Testis (tissue), 3 donors: Measurements from ENCODE around the gene PORCN. TPM values are rescaled to one million over a fixed set of nuclear protein-coding genes. Genes with fewer than 3 reads are reported as not detected.

Source experiments
- DNase-seq: peaks from one replicate; pipeline ENCODE4 v3.0.0-alpha.2; 2019
- H3K27ac ChIP-seq, 2 donors: fragments of 200-600 bp; sonication (generic); one replicate each; pipeline ENCODE4 v1.5.1; 2019
- H3K27me3 ChIP-seq: fragments of 200-600 bp; sonication (generic); one replicate; pipeline ENCODE4 v1.5.1; 2019
- H3K36me3 ChIP-seq: fragments of 200-600 bp; sonication (generic); one replicate; pipeline ENCODE4 v1.5.1; 2017; ENCODE audit warnings: low read depth; ENCODE audit errors: missing control alignments
- H3K4me1 ChIP-seq: fragments of 200-600 bp; sonication (generic); one replicate; pipeline ENCODE4 v1.5.1; 2019
- H3K4me3 ChIP-seq, 2 donors: fragments of 200-600 bp; sonication (generic); one replicate each; pipeline ENCODE4 v1.5.1; 2017 to 2019
- H3K9me3 ChIP-seq: fragments of 200-600 bp; sonication (generic); one replicate; pipeline ENCODE4 v1.5.1; 2017
- POLR2A ChIP-seq: fragments of 450-650 bp; IDR thresholded peaks from one replicate; pipeline ENCODE4 v1.6.1; 2017; ENCODE audit warnings: antibody characterized with exemption, mild to moderate bottlenecking, moderate library complexity
- WGBS, 2 donors: methylation state at CpG; one replicate each; pipeline ENCODE4 v1.1.5; 2018; 5-methylcytosine and 5-hydroxymethylcytosine counted together
- intact Hi-C: fragments of 100-400 bp; cut with DNase I; formaldehyde crosslinking; loops from one replicate; pipeline ENCODE4 v1.15.1; 2023; ENCODE audit warnings: low total_unique reads
- polyA plus RNA-seq: library from polyadenylated mRNA; stranded (reverse); fragments of 350-450 nt; fragmentation: Illumina TruSeq; extraction: RNeasy Lipid Tissue Mini Kit (QIAGEN cat#74804); gene quantifications from one replicate; pipeline ENCODE4 v1.2.3, GENCODE V29; 2014; ENCODE audit warnings: low read depth, low replicate concordance; ENCODE audit not compliant: insufficient read depth
- total RNA-seq, 2 donors: library from RNA; depleted of rRNA; stranded (reverse); fragments of >200 nt; gene quantifications; one replicate each; pipeline ENCODE4 v1.2.3, GENCODE V29; 2016
- TF ChIP-seq, protein P1 (sequence below), 3 experiments: fragments of 450-650 bp in 2 of 3; fragments of 200-600 bp in 1 of 3; sonication (generic) in 1 of 3; IDR thresholded peaks; one replicate each; pipeline ENCODE4 v1.5.1; 2016 to 2019; ENCODE audit warnings: antibody characterized with exemption in 3 of 3, mild to moderate bottlenecking in 2 of 3, moderate library complexity in 1 of 3

The PORCN gene
- total and polyA plus RNA-seq, 3 donors from 2014 or later = 25.0 to 110 (median 58.7) TPM

DNA sequence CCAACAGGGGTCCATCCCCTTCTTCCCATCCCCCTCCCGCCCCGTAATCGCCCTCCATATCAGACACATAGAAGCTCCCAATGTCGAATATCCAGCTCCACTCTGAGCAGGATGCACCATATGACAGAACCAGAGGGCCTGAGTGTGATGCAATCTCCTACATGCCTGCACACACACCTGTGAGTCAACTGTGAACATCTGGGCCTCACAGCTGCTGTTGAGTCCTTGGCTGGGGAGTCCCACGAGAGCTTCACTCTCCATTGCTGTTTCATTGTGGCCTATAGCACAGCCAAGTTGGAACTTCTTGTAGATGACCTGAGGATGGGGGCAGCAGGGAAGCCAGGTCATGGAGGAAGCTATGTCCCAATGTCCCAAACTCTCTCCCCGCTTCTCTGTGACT, 47.0 kb upstream of the PORCN start:
- no peaks in the 10 kb centered on the region for H3K4me1 ChIP-seq
- H3K27ac ChIP-seq = no peak overlapping the region
- 91% methylated on average over 5 of the region's 6 CpGs; no CpG with 5 or more reads in 1 of the 2 donors for WGBS, 2 donors
- H3K9me3 ChIP-seq = no peaks in the 10 kb centered on the region
- H3K4me3 ChIP-seq = no peak overlapping the region
- no peaks in the 10 kb centered on the region for H3K27me3 ChIP-seq
- no peaks in the 10 kb centered on the region for H3K36me3 ChIP-seq
- TF ChIP-seq, protein P1, sequence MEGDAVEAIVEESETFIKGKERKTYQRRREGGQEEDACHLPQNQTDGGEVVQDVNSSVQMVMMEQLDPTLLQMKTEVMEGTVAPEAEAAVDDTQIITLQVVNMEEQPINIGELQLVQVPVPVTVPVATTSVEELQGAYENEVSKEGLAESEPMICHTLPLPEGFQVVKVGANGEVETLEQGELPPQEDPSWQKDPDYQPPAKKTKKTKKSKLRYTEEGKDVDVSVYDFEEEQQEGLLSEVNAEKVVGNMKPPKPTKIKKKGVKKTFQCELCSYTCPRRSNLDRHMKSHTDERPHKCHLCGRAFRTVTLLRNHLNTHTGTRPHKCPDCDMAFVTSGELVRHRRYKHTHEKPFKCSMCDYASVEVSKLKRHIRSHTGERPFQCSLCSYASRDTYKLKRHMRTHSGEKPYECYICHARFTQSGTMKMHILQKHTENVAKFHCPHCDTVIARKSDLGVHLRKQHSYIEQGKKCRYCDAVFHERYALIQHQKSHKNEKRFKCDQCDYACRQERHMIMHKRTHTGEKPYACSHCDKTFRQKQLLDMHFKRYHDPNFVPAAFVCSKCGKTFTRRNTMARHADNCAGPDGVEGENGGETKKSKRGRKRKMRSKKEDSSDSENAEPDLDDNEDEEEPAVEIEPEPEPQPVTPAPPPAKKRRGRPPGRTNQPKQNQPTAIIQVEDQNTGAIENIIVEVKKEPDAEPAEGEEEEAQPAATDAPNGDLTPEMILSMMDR (IDR thresholded peaks at IDR 0.05) = no peak
- no peak for TF ChIP-seq POLR2A
- intact Hi-C loops = no loop called here
- DNase-seq = no peak

DNA sequence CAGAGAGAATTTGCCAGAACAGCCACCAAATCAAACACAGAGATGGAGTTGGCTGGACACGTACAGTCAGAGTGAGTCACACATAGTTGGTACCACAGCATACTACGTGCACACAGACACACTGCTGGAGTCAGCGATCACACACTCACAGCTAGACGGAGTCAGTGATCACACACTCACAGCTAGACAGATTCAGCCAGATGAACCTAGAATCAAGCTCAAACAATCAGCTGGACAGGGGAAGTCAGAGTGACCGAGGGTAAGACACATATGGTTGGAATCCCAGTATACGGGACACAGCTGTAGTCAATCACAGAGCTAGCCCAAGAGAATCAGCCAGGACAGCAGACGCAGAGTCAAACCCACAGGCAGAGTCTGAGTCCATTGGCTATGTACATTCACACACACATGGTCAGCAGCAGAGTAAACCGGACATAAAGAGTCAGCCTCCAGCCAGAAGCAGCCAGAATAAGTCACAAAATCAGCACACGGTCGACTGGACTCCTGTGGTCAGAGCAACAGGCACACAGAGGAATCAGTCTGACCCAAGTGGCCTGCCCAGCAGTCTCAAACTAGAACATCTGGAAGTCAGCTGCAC, 43.4 kb upstream of the PORCN start:
- Histone ChIP-seq H3K4me3 (no peak overlapping the region), H3K36me3 (no peaks in the 10 kb centered on the region), H3K27ac (no peak overlapping the region), H3K4me1 (no peaks in the 10 kb centered on the region), H3K9me3 (no peaks in the 10 kb centered on the region), H3K27me3 (no peaks in the 10 kb centered on the region)
- no peak for DNase-seq
- WGBS, 2 donors = 74 to 75% methylated on average over 4 to 9 of the region's 10 CpGs
- TF ChIP-seq POLR2A = no peak
- TF ChIP-seq, protein P1 (IDR thresholded peaks at IDR 0.05) = no peak
- intact Hi-C loops = no loop called here

DNA sequence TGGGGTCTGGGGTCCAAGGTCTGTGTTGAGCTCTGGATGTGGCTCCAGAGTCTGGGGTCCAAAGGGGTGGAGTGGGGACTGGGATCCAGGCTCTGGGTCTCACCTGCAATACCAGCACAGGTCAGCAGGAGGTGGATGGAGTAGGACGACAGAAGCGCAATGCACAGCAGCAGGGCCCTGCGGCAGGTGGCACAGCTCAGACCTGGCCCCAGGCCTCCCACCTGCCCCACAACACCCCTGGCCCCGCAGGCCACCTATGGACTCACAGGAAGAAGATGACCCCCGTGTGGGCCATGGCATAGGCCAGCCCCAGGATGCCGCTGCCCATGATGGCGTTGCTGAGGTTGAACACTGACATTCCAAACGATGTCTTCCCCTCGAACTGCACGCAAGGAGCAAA, 42.1 kb upstream of the PORCN start:
- Histone ChIP-seq H3K27ac (no peak overlapping the region), H3K4me1 (no peaks in the 10 kb centered on the region), H3K36me3 (no peaks in the 10 kb centered on the region), H3K9me3 (no peaks in the 10 kb centered on the region), H3K4me3 (no peak overlapping the region), H3K27me3 (no peaks in the 10 kb centered on the region)
- 94 to 100% methylated on average over 1 to 10 of the region's 10 CpGs for WGBS, 2 donors
- intact Hi-C loops = no loop called here
- no peak for DNase-seq
- TF ChIP-seq, protein P1 (IDR thresholded peaks at IDR 0.05) = no peak
- TF ChIP-seq POLR2A = no peak

DNA sequence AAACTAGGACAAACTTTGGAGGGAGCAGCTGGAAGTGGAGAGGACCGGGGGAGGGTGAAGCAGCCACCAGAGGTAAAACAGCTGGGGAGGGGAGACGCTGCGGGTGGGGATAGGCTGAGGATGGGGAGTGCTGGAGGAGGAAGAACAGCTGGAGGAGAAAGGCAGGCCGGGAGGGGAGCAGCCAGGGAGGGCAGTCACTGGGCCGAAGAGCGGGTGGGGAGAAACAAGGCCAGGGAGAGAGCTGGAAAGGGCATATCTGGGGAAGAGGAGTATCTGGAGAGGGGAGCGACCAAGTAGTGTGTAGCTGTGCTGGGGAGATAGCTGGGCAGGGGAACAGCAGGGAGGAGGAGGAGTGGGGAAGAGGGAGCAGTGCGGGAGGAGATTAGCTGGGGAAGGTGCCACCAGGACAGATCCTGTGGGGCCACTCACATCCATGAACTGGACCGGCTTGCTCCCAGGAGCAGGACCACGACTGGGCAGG, 41.5 kb upstream of the PORCN start:
- H3K4me3 ChIP-seq = no peak overlapping the region
- TF ChIP-seq POLR2A = no peak
- TF ChIP-seq, protein P1 (IDR thresholded peaks at IDR 0.05) = no peak
- DNase-seq = no peak
- H3K27ac ChIP-seq = no peak overlapping the region
- no peaks in the 10 kb centered on the region for H3K27me3 ChIP-seq
- no peaks in the 10 kb centered on the region for H3K4me1 ChIP-seq
- no peaks in the 10 kb centered on the region for H3K9me3 ChIP-seq
- H3K36me3 ChIP-seq = no peaks in the 10 kb centered on the region
- intact Hi-C loops = no loop called here
- 48 to 56% methylated on average over 8 to 10 of the region's 10 CpGs for WGBS, 2 donors

DNA sequence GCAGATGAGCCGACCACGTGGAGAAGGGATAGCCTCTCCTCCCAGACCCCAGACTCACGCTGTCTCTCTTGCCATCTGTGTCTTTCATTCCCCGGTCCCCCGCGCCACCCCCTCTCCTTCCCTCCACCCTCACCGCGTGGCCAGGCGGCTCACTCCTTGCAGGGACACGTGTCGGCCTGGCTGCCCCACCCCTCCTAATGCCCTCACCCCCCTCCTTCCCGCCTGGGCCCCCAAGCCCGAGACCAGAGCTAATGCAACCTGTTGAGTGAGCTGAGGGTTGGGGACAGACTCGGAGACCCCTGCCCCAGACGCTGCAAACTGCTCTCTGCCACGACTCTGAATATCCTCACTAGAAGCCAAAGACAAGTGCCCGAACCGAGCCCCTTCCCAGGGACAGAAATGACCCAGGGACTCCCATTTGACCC, 40.5 kb upstream of the PORCN start:
- TF ChIP-seq POLR2A = no peak
- TF ChIP-seq, protein P1 (IDR thresholded peaks at IDR 0.05) = no peak
- WGBS, 2 donors = 45 to 52% methylated on average over 4 to 14 of the region's 18 CpGs
- Histone ChIP-seq H3K27ac (no peak overlapping the region), H3K4me3 (no peak overlapping the region), H3K27me3 (no peaks in the 10 kb centered on the region), H3K36me3 (no peaks in the 10 kb centered on the region), H3K9me3 (no peaks in the 10 kb centered on the region), H3K4me1 (peaks cover under 1% of the 10 kb centered on the region)
- DNase-seq = no peak
- intact Hi-C loops = no loop called here
